GM19099 (cell line): Measurements from ENCODE around the gene TBX6.

Source experiments
- POLR2A ChIP-seq: IDR thresholded peaks from 3 replicates; pipeline ENCODE4 v1.6.1; 2011; ENCODE audit warnings: low read depth; ENCODE audit not compliant: insufficient read length; ENCODE audit errors: extremely low read depth

Gene TBX6

GRCh38 chr16:30091474-30092372 lies at the start of gene TBX6:
Gene TBX6, minus strand, starts transcription at chr16:30091924. Its CDS starts 731 bp downstream, at chr16:30091193.
- peak; percentile 73 for TF ChIP-seq POLR2A

GRCh38 chr16:30139583-30140481 lies 48.1 kb upstream of the TBX6 start:
- TF ChIP-seq POLR2A = no peak

GRCh38 chr16:30137897-30138296 lies 46.2 kb upstream of the TBX6 start:
- no peak for TF ChIP-seq POLR2A

GRCh38 chr16:30136971-30137605 lies 45.4 kb upstream of the TBX6 start:
- no peak for TF ChIP-seq POLR2A

- TF ChIP-seq POLR2A = no peak
Measured at GRCh38 chr16:30132591-30132990, 40.9 kb upstream of the TBX6 start.

- TF ChIP-seq POLR2A = no peak
Measured at GRCh38 chr16:30131869-30132475, 40.2 kb upstream of the TBX6 start.

GRCh38 chr16:30127993-30128392 lies 36.3 kb upstream of the TBX6 start:
- TF ChIP-seq POLR2A = no peak

- no peak for TF ChIP-seq POLR2A
Measured at GRCh38 chr16:30124985-30125379, 33.3 kb upstream of the TBX6 start.

- TF ChIP-seq POLR2A = no peak
Measured at GRCh38 chr16:30122604-30123160, 31.0 kb upstream of the TBX6 start.

- no peak for TF ChIP-seq POLR2A
Measured at GRCh38 chr16:30121741-30122571, 30.2 kb upstream of the TBX6 start.

- no peak for TF ChIP-seq POLR2A
Measured at GRCh38 chr16:30120340-30121105, 28.8 kb upstream of the TBX6 start.

GRCh38 chr16:30119428-30119827 lies 27.7 kb upstream of the TBX6 start:
- TF ChIP-seq POLR2A = no peak

- no peak for TF ChIP-seq POLR2A
Measured at GRCh38 chr16:30117768-30118167, 26.0 kb upstream of the TBX6 start.
